Measurements from ENCODE around the gene ENG. TPM values are rescaled to one million over a fixed set of nuclear protein-coding genes. Genes with fewer than 3 reads are reported as not detected.

Gene ENG
- total RNA-seq, 4 donors from 2014 or later = 7.2 to 32.8 (median 18.0) TPM

DNA sequence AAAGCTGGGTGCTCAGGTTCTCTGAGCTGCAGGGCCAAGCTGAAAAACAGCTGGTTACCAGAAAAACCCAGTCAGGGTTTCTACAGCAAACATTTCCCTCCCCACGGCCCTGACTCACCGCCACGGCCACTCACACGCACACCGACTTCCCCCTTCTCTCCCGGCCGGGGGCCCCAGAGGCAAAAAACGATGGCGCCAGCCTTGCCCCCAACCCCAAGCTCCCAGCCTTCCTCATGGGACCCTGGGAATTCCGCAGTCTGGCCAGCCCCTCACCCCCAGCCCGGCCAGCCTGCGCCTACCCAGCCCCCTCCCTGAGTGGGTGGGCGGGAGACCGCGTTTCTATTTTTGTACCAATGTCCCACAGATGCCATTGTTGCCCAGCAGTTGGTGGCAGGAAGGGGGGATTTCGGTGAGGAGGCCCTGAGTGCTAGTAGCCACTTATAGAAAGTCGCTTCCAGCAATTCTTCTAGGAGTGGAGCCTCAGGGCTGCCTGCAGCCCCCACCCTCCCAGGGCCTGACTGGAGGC is 18.4 kb downstream of the ENG start:
- Histone ChIP-seq H3K27me3 (no peaks in the 10 kb centered on the region), H3K36me3 (no peaks in the 10 kb centered on the region), H3K9me3 (no peaks in the 10 kb centered on the region), H3K4me1 (peaks cover 28 to 93% (median 63%) of the 10 kb centered on the region in 3 donors), H3K4me3 (peak overlapping the region in 1 of 4 donors; percentile 26), H3K27ac (peak overlapping the region; percentile 63 to 96 (median 84))
- no peak for DNase-seq
- intact Hi-C loops (cut with DNase I) = no loop called here
- WGBS, 2 donors = 27 to 55% methylated on average over 8 to 12 of the region's 17 CpGs
- TF ChIP-seq CTCF (IDR thresholded peaks at IDR 0.05) (no peak), POLR2A (IDR thresholded peaks at IDR 0.05) (no peak)

- H3K27me3 ChIP-seq = no peaks in the 10 kb centered on the region
- 7 to 32% methylated on average over 1 of the region's 1 CpG for WGBS, 2 donors
- H3K36me3 ChIP-seq = no peaks in the 10 kb centered on the region
- no peak overlapping the region for H3K4me3 ChIP-seq
- no peak for DNase-seq
- TF ChIP-seq CTCF (IDR thresholded peaks at IDR 0.05) (no peak), POLR2A (IDR thresholded peaks at IDR 0.05) (no peak)
- peaks cover 30 to 82% (median 69%) of the 10 kb centered on the region in 3 donors for H3K4me1 ChIP-seq
- no peaks in the 10 kb centered on the region for H3K9me3 ChIP-seq
- H3K27ac ChIP-seq = peak overlapping the region in 3 of 4 donors; percentile 79 to 90 (median 85)
- intact Hi-C loops (cut with DNase I) = no loop called here
Measured at GRCh38 chr9:127833555-127833954, 20.9 kb downstream of the ENG start.

DNA sequence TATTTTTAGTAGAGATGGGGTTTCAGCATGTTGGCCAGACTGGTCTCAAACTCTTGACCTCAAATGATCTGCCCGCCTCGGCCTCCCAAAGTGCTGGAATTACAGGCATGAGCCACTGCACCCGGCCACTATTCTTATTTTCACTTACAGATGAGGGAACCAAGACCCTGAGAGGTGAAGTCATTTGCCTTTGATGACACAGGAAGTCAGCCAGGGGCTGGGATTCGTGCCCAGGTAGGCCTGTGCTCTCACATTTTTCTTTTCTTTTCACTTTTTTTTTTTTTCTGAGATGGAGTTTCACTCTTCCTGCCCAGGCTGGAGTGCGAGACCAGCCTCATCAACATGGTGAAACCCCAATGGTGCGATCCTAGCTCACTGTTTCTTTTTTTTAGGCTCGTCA is 22.2 kb downstream of the ENG start:
- Histone ChIP-seq H3K4me1 (peaks cover 27 to 82% (median 73%) of the 10 kb centered on the region in 3 donors), H3K4me3 (no peak overlapping the region), H3K27me3 (no peaks in the 10 kb centered on the region), H3K36me3 (no peaks in the 10 kb centered on the region), H3K9me3 (no peaks in the 10 kb centered on the region), H3K27ac (peak overlapping the region in 3 of 4 donors; percentile 25 to 90 (median 28))
- no peak for DNase-seq
- 63 to 74% methylated on average over 6 to 7 of the region's 7 CpGs for WGBS, 2 donors
- intact Hi-C loops (cut with DNase I) = no loop called here
- TF ChIP-seq CTCF (IDR thresholded peaks at IDR 0.05) (no peak), POLR2A (IDR thresholded peaks at IDR 0.05) (no peak)

DNA sequence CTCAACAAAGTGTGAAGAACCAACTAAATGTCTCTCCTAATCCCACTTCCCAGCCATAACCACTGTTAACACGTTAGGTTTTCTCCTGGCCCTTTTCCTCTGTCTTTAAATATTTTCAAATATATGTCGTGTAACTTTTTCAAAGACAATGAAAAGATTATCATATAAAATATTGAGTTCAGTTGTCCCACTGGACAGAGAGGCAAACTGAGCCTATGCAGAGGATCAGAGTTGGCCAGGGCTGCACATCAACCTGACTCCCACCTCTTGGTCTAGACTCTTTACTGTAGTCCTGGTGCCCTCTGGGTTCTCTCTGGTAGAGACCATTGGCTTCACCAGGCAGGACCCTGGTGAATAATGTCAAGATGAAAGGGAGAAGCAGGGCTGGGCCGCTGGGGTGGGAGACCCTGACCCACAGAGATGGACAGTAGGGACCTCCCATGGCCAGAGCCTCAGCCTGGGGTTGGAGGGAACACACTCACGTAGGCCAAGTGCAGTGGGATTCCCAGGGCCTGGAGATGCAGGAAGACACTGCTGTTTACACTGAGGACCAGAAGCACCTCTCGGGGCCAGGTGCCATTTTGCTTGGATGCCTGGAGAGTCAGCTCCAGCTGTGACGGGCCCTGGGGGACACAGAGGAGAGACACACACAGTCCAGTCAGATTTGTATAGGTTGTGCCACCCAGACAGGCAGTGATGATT is 25.1 kb downstream of the ENG start:
- 73 to 74% methylated on average over 6 of the region's 6 CpGs for WGBS, 2 donors
- peaks cover 0 to 18% (median 3%) of the 10 kb centered on the region in 3 donors for H3K36me3 ChIP-seq
- no peak overlapping the region for H3K4me3 ChIP-seq
- TF ChIP-seq CTCF (IDR thresholded peaks at IDR 0.05) = no peak
- TF ChIP-seq POLR2A (IDR thresholded peaks at IDR 0.05) = no peak
- intact Hi-C loops (cut with DNase I) = no loop called here
- peak overlapping the region; percentile 50 to 91 (median 79) for H3K27ac ChIP-seq
- peaks cover 15 to 77% (median 55%) of the 10 kb centered on the region in 3 donors for H3K4me1 ChIP-seq
- H3K9me3 ChIP-seq = no peaks in the 10 kb centered on the region
- DNase-seq = no peak
- H3K27me3 ChIP-seq = peaks cover 0 to 15% (median 0%) of the 10 kb centered on the region in 4 donors

GRCh38 chr9:127828262-127829031 is 26.0 kb downstream of the ENG start:
- H3K36me3 ChIP-seq = peaks cover 3 to 26% (median 4%) of the 10 kb centered on the region in 3 donors
- no peak for DNase-seq
- WGBS, 2 donors = 13 to 19% methylated on average over 7 to 12 of the region's 34 CpGs
- H3K4me1 ChIP-seq = peaks cover 15 to 72% (median 49%) of the 10 kb centered on the region in 3 donors
- TF ChIP-seq POLR2A (IDR thresholded peaks at IDR 0.05) (peak in 2 of 4 donors; percentile 66 to 70), CTCF (IDR thresholded peaks at IDR 0.05) (no peak)
- peak overlapping the region; percentile 5 to 60 (median 28) for H3K4me3 ChIP-seq
- intact Hi-C loops (cut with DNase I) = no loop called here
- H3K9me3 ChIP-seq = no peaks in the 10 kb centered on the region
- peaks cover 0 to 15% (median 0%) of the 10 kb centered on the region in 4 donors for H3K27me3 ChIP-seq
- peak overlapping the region; percentile 50 to 91 (median 79) for H3K27ac ChIP-seq

Data from esophagus squamous epithelium (tissue), 5 donors.